ENCODE measurements around the gene EPS15. TPM values are rescaled to one million over a fixed set of nuclear protein-coding genes. Genes with fewer than 3 reads are reported as not detected.
A peak's percentile ranks its signal among the peaks of the same experiment; 100 is the strongest.

EPS15 gene
- polyA plus RNA-seq, 1 of the 3 experiments (the other 2 are of a cell fraction), result 17.0 TPM

- peak; percentile 82 for DNase-seq
- Histone ChIP-seq H2AFZ (ENCODE audit: low read depth) (peak overlapping the region; percentile 39), H3K4me3 (ENCODE audit: low read depth in 2 of 2, low read length in 1 of 2) (peak overlapping the region; percentile 81 to 92), H3K79me2 (ENCODE audit: insufficient read depth) (peaks cover 51% of the 10 kb centered on the region), H3K4me2 (peak overlapping the region; percentile 95), H3K36me3 (replicated peaks in 1 of 2; ENCODE audit: control insufficient read depth in 1 of 2, insufficient read depth in 2 of 2, low read length in 1 of 2) (no peaks in the 10 kb centered on the region), H3K27ac (ENCODE audit: low read depth in 2 of 2, low read length in 1 of 2) (peak overlapping the region; percentile 69 to 81), H3K4me1 (ENCODE audit: control insufficient read depth in 1 of 2, insufficient read depth in 2 of 2, low read depth in 1 of 2, low read length in 1 of 2) (peaks cover 10 to 19% of the 10 kb centered on the region in 2 experiments; a peak in 3 of 4 replicates), H3K9me3 (no peaks in the 10 kb centered on the region), H3K9ac (peak overlapping the region; percentile 85), H4K20me1 (ENCODE audit: insufficient read depth) (peaks cover 37% of the 10 kb centered on the region), H3F3A (replicated peaks; ENCODE audit: insufficient read depth) (peaks cover 9% of the 10 kb centered on the region), H3K27me3 (ENCODE audit: insufficient read depth) (no peaks in the 10 kb centered on the region), H3K9me2 (no peaks in the 10 kb centered on the region)
- ChIA-PET POLR2A (no interaction called here), CTCF (interaction anchor here (0.6 to 1.6 kb wide), 3 partner anchors 49 to 250 kb away, joined by 3 to 4 read pairs (median 3); no protein-coding TSS in a partner anchor)
- TF ChIP-seq MXI1 (IDR thresholded peaks at IDR 0.05; ENCODE audit: low read depth, low read length), result peak; percentile 20; the same call in 1 of the 2 replicates
- 0 out of 2 replicates have a peak, but pooled peaks have one; percentile 28 for TF ChIP-seq MAX (IDR thresholded peaks at IDR 0.05; ENCODE audit: low read depth)
- TF ChIP-seq USF2 (IDR thresholded peaks at IDR 0.05; ENCODE audit: borderline replicate concordance, low read depth, low read length), result no peak
- TF ChIP-seq POLR2AphosphoS5 (IDR thresholded peaks at IDR 0.05; ENCODE audit: low read depth, low read length), result no peak
- 5% methylated on average over 10 of the region's 52 CpGs for WGBS (ENCODE audit: low lambda C conversion rate)
Observed at GRCh38 chr1:51518586-51519047, 449 bp downstream of the EPS15 start.

GRCh38 chr1:51518033-51518585, 957 bp downstream of the EPS15 start:
- no peaks in the 10 kb centered on the region for H3K9me2 ChIP-seq
- H3K36me3 ChIP-seq (replicated peaks in 1 of 2; ENCODE audit: control insufficient read depth in 1 of 2, insufficient read depth in 2 of 2, low read length in 1 of 2), result no peaks in the 10 kb centered on the region
- no peak for DNase-seq
- H3K27me3 ChIP-seq (ENCODE audit: insufficient read depth), result no peaks in the 10 kb centered on the region
- H3K4me2 ChIP-seq, result peak overlapping the region; percentile 95
- CTCF ChIA-PET, result interaction anchor here (0.6 kb wide), 1 partner anchor 472 kb away, joined by 3 read pairs; no protein-coding TSS in a partner anchor
- H4K20me1 ChIP-seq (ENCODE audit: insufficient read depth), result peaks cover 42% of the 10 kb centered on the region
- WGBS (ENCODE audit: low lambda C conversion rate), result 2% methylated on average over 20 of the region's 20 CpGs
- peaks cover 10 to 19% of the 10 kb centered on the region in 2 experiments; a peak in 3 of 4 replicates for H3K4me1 ChIP-seq (ENCODE audit: control insufficient read depth in 1 of 2, insufficient read depth in 2 of 2, low read depth in 1 of 2, low read length in 1 of 2)
- H2AFZ ChIP-seq (ENCODE audit: low read depth), result peak overlapping the region; percentile 39
- H3K9me3 ChIP-seq, result no peaks in the 10 kb centered on the region
- POLR2A ChIA-PET, result no interaction called here
- H3K27ac ChIP-seq (ENCODE audit: low read depth in 2 of 2, low read length in 1 of 2), result peak overlapping the region; percentile 69 to 81
- TF ChIP-seq MAX (IDR thresholded peaks at IDR 0.05; ENCODE audit: low read depth) (0 out of 2 replicates have a peak, but pooled peaks have one; percentile 43), FOXM1 (IDR thresholded peaks at IDR 0.05; ENCODE audit: low read depth) (no peak), USF2 (IDR thresholded peaks at IDR 0.05; ENCODE audit: borderline replicate concordance, low read depth, low read length) (no peak), MXI1 (IDR thresholded peaks at IDR 0.05; ENCODE audit: low read depth, low read length) (no peak), USF1 (IDR thresholded peaks at IDR 0.05; ENCODE audit: borderline replicate concordance, low read depth) (no peak), PBX3 (IDR thresholded peaks at IDR 0.05) (0 out of 2 replicates have a peak, but pooled peaks have one; percentile 33), SIN3A (IDR thresholded peaks at IDR 0.05; ENCODE audit: borderline replicate concordance, low read depth, low read length) (no peak; the same call in 1 of the 2 replicates), YY1 (IDR thresholded peaks at IDR 0.05; ENCODE audit: low read depth) (peak; percentile 45; the same call in 1 of the 2 replicates), MEF2A (IDR thresholded peaks at IDR 0.05; ENCODE audit: borderline replicate concordance, low read depth) (no peak)
- peak overlapping the region; percentile 81 to 92 for H3K4me3 ChIP-seq (ENCODE audit: low read depth in 2 of 2, low read length in 1 of 2)
- H3F3A ChIP-seq (replicated peaks; ENCODE audit: insufficient read depth), result peaks cover 9% of the 10 kb centered on the region
- peak overlapping the region; percentile 85 for H3K9ac ChIP-seq
- peaks cover 56% of the 10 kb centered on the region for H3K79me2 ChIP-seq (ENCODE audit: insufficient read depth)

Data from SK-N-SH (cell line).